Stimulated activated naive CD4-positive, alpha-beta T cell (primary cell): ENCODE measurements around the gene KRTAP10-6.
"Not testable (repeated sequence)": the region's sequence is repeated elsewhere in the genome, so short reads cannot be mapped to it uniquely, and the experiment has no call there.

Experiments used
- DNase-seq, 6 experiments: peaks; one replicate each; lab custom pipeline; 2025; lab: John Stamatoyannopoulos, UW

Gene KRTAP10-6, protein sequence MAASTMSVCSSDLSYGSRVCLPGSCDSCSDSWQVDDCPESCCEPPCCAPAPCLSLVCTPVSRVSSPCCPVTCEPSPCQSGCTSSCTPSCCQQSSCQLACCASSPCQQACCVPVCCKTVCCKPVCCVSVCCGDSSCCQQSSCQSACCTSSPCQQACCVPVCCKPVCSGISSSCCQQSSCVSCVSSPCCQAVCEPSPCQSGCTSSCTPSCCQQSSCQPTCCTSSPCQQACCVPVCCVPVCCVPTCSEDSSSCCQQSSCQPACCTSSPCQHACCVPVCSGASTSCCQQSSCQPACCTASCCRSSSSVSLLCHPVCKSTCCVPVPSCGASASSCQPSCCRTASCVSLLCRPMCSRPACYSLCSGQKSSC

DNA sequence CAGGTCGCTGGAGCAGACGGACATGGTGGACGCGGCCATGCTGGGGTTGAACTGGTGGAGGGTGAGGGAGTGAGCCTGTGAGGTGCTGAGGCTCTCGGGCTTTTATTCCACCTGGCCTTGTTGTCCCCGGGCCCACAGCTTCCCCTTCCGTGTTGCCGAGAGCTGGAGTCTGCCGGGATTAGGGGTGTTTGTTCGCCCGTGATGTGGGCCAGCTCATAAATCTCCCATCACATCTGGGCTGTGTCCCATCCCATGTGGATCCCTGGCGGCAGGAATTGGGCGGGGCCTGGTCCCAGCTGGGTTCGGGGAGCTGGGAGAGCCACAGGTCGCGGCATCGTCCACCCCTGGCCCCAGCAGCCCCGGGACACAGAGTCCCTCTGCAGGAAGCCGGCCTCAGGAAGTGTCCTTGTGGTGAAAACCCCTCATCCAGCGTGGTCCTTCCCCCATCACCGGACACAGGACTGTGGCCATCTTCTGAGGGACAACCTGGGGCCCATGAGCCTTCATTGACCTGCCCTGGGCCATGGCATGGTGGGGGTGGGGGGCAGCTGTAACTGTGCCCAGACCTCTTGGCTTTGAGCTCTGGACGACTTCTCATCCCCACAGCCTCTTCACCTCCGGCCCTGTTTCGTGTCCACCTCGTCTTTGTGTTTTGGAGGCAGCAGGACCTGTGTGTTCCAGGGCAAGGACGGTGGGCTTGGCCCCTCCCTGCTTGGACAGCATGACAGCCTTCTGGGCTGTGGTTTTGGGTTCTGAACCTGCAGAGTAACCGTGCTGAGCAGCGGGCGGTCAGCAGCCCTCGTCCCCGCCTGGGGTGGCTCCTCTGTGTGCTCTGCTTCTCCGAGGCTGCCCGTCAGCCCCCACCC, at the start of gene KRTAP10-6:
TSS of gene KRTAP10-6 (minus strand) at position 60 of the 866 bp plus-strand sequence. CDS start at position 39, 21 bp downstream.
- no peak for DNase-seq

DNA sequence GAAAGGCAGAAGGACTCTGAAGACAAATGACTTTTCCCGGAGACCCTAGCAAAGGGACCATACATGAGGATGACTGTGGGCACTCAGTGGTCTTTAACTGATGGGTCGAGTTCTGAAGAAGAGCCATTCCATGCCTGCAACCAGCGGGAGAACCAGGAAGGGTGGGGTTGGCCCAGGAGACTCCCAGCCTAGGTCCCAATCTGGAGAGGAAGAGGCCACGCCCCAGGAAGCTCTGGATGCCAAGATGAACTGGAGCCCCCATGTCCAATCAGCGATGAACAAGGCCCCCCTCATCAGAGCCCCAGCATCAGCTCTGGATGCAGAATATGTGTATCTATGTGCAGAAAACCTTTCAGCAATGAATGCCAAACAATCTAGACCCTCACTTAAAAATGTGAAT, 48.5 kb upstream of the KRTAP10-6 start:
- no peak for DNase-seq

DNA sequence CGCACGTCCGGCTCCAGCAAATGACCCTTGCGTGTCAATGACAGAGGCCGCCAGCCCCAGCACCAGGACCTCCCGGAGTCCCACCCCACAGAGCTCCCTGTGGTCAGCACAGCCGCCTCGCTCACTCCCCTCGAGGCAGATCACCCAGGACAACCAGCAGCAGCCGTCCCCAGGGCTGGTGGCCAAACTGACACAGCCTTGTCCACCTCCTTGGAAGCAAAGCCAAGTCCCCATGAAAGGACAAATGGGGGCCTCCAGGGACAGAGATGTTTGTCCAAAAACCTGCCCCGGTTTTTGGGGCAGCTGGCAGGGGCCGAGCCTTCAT, 47.0 kb upstream of the KRTAP10-6 start:
- no peak for DNase-seq

GRCh38 chr21:44638506-44639330, 46.4 kb upstream of the KRTAP10-6 start:
- DNase-seq, result not testable (repeated sequence)

- not testable (repeated sequence) for DNase-seq
These were observed 45.6 kb upstream of the KRTAP10-6 start for GRCh38 chr21:44637851-44638348.

DNA sequence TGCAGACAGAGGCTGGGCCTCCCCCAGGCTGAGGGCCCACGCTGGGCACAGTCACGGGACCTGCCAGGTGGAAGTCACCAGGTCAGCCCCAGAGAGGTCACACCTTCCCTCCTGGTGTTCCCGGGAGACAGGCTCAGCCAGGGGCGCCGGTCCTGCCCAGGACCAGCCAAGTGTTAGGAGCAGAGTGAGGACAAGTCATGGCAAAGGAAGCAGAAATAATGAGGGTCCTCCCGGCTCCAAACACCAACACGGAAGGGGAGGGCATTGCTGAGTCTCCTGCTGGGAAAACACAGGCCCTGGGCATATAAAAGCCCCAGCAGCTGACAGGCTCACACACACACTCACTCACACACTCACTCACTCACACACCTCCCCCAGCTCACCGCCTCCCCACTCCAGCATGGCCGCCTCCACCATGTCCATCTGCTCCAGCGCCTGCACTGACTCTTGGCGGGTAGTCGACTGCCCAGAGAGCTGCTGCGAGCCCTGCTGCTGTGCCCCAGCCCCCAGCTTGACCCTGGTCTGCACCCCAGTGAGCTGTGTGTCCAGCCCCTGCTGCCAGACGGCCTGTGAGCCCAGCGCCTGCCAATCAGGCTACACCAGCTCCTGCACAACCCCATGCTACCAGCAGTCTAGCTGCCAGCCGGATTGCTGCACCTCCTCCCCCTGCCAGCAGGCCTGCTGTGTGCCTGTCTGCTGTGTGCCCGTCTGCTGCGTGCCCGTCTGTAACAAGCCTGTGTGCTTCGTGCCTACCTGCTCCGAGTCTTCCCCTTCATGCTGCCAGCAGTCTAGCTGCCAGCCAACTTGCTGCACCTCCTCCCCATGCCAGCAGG, 44.9 kb upstream of the KRTAP10-6 start, which contains the start of gene KRTAP10-10:
TSS of gene KRTAP10-10 (plus strand) at position 339 of the 833 bp plus-strand sequence. CDS start at position 401, 62 bp downstream.
- DNase-seq, result no peak

DNA sequence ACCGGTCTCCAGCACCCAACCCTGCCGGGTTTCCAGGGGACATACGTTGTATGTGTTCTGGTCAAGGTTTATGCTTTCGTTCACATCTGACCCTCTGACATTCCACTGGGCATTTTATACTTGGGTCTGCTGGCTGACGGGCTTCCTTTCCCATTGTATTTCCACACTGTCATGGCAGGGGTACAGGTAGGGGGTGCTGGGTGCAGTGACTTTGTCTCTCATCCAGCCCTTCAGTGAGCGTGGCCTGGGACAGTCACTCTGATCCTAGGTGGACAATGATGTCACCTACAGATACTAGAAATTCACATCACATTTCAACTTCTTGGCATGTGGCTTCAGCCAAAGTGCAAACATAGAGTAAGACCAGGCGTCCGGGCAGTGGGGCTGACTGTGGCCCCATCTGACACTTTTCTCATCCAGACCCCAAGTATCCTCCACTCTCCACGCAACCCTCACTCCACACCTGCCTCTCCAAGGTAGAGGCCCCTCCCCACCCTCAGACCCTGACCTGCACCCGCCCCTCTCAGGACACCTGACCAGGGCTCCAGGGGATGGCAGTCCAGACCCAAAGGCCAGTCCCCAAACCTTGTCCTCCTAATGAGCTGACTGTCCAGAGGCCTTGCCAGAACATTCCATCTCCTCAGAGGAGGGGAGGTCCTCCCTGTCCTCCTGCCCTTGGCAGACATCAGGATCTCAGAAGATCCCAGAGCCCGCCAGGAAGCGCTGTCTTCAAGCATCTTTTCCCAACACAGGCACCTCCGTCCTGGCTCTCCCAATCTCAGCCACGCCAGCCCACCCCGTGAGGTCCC, 44.1 kb upstream of the KRTAP10-6 start:
- DNase-seq, result no peak

DNA sequence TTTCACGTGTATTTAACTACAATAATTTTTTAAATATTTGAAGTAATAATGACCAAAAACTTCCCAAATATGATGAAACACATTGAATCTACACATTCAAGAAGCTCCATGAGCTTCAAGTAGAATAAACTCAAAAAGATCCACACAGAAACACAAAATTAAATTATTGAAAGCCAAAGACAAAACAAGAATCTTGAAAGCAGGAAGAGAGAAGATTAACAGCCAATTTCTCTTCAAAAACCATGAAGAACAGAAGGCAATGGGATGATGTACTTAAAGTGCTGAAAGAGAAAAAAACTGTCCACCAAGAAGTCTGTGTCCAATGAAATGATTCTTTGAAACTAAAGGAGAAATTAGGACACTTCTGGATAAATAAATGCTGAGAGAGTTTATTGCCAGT, 39.8 kb upstream of the KRTAP10-6 start:
- DNase-seq, result no peak

- peak in 1 of 6 experiments; percentile 9 for DNase-seq
These were observed 38.1 kb upstream of the KRTAP10-6 start for GRCh38 chr21:44630440-44630839.

DNA sequence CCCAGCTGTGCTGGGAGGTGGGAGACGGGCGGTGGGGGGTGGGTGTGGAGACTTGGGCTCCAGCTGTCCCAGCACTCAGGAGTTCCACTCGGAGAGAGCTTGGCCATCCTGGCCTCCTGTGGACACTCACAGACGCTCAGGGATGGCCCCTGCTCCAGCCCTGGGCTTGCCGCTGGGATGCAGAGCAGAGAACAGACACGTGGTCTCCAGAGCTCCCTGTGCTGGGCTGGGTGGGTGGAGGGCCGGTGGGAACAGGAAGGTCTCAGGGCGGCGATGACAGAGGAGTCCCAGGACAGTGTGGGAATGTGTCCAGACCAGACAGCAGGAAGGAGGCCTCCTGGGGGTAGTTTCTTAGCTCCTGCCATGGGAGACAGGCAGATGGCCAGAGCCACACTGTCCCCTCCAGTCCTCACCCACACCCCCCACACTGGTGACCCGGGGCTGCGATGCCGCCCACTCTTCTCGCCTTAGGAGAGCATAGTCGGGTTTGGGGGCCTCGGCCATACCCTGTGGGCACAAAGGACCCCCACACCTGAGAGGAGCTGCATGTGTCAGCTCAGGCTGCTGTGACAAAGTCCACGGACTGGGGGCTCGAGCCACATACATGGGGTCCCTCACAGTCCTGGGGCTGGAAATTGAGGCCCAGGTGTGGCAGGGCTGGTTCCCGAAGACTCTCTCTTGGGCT, 36.5 kb upstream of the KRTAP10-6 start:
- DNase-seq, result no peak

GRCh38 chr21:44627831-44628233, 35.5 kb upstream of the KRTAP10-6 start:
- not testable (repeated sequence) for DNase-seq

GRCh38 chr21:44627181-44627822, 35.0 kb upstream of the KRTAP10-6 start:
- DNase-seq, result not testable (repeated sequence)

- DNase-seq, result no peak
These were observed 34.4 kb upstream of the KRTAP10-6 start, which contains the start of gene KRTAP10-9 for GRCh38 chr21:44626673-44627143. Gene KRTAP10-9, plus strand, starts transcription at chr21:44627093. Its CDS starts 79 bp downstream, at chr21:44627172.

- no peak for DNase-seq
These were observed 34.0 kb upstream of the KRTAP10-6 start for GRCh38 chr21:44626262-44626661.

DNA sequence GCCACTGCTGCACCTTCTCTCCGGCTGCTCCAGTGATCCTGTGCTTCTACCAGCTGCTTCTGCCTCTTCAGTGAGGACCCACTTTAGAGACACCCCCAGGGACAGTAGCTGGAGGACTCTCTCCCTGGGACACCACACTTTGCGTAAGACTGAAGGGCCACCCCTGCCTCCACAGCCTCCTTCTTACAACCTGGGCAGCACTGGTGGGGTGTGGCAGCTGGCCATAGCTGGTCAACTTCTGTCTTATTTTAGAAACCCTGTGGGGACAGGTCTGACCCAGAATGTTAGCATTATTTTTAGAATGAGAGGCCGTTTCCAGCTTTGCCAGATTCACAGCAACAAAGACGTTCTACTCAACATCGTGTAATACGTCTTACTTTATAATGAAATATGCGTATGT, 33.5 kb upstream of the KRTAP10-6 start:
- DNase-seq, result no peak

- no peak for DNase-seq
These were observed 31.3 kb upstream of the KRTAP10-6 start for GRCh38 chr21:44623575-44623974.

GRCh38 chr21:44619886-44620285, 27.6 kb upstream of the KRTAP10-6 start:
- no peak for DNase-seq

DNA sequence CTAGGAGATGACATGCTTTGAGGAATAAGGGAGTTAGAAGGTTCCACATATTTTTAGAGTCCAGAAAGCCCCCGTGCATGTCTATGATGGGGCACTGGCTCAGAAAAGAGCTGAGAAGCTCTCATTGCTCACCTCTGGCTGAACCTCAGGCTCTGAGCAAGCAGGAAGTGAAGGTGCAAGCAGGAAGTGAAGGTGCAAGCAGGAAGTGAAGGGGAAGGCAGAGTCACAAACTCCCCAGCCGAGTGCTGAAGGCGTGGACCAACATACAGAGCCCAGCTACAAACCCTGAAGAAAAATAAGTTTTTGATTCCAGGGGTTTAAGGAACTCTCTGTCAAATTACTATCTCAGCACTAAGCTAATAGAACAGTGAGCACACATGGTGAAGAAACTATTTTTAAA, 26.6 kb upstream of the KRTAP10-6 start:
- peak; percentile 20 to 79 (median 55) for DNase-seq

- no peak for DNase-seq
These were observed 26.2 kb upstream of the KRTAP10-6 start for GRCh38 chr21:44618504-44618903.
